HepG2 (cell line): ENCODE results near the gene FAM162A. TPM values are rescaled to one million over a fixed set of nuclear protein-coding genes. Genes with fewer than 3 reads are reported as not detected.

Experiments used
- ADNP ChIP-seq: sonication (generic); formaldehyde crosslinking; IDR thresholded peaks from 2 replicates; pipeline ENCODE4 v1.4.0; 2020; ENCODE audit warnings: missing genetic modification reagents
- ATF7 ChIP-seq, 2 experiments: fragments of 450-650 bp in 1 of 2; sonication (generic) in 1 of 2; formaldehyde crosslinking in 1 of 2; IDR thresholded peaks; 2 replicates each; pipeline versions ENCODE4 v1.4.0 to v1.6.1; 2016 to 2020; ENCODE audit warnings: antibody characterized with exemption in 1 of 2, mild to moderate bottlenecking in 1 of 2, missing genetic modification reagents in 1 of 2
- CHD4 ChIP-seq: fragments of 200-600 bp; sonication (generic); IDR thresholded peaks from 2 replicates; pipeline ENCODE4 v1.7.0; 2017; ENCODE audit warnings: mild to moderate bottlenecking, low read length, borderline replicate concordance
- ESRRA ChIP-seq: sonication (generic); formaldehyde crosslinking; IDR thresholded peaks from 2 replicates; pipeline ENCODE4 v1.5.1; 2020; ENCODE audit warnings: mild to moderate bottlenecking, low read depth, missing genetic modification reagents
- FOXA3 ChIP-seq: IDR thresholded peaks from 2 replicates; pipeline ENCODE4 v1.6.1; 2016; ENCODE audit warnings: missing genetic modification reagents, missing compliant biosample characterization
- FOXJ3 ChIP-seq: sonication (generic); formaldehyde crosslinking; IDR thresholded peaks from 2 replicates; pipeline ENCODE4 v1.4.0; 2020; ENCODE audit warnings: missing genetic modification reagents, mild to moderate bottlenecking, borderline replicate concordance
- GATAD2A ChIP-seq: IDR thresholded peaks from 2 replicates; pipeline ENCODE4 v1.6.1; 2016
- GFI1 ChIP-seq: sonication (generic); formaldehyde crosslinking; IDR thresholded peaks from 2 replicates; pipeline ENCODE4 v1.5.0; 2020; ENCODE audit warnings: missing genetic modification reagents, mild to moderate bottlenecking, borderline replicate concordance
- GZF1 ChIP-seq: sonication (generic); formaldehyde crosslinking; IDR thresholded peaks from 2 replicates; pipeline ENCODE4 v1.5.1; 2020; ENCODE audit warnings: mild to moderate bottlenecking, missing genetic modification reagents
- HNF4G ChIP-seq, 2 experiments: sonication (generic) in 1 of 2; formaldehyde crosslinking in 1 of 2; IDR thresholded peaks; 2 replicates each; pipeline versions ENCODE4 v1.4.0 to v1.6.1; 2011 to 2020; ENCODE audit warnings: borderline replicate concordance in 2 of 2, low read depth in 2 of 2, mild to moderate bottlenecking in 2 of 2, low read length in 1 of 2, missing genetic modification reagents in 1 of 2, moderate library complexity in 1 of 2
- MED1 ChIP-seq: sonication (generic); formaldehyde crosslinking; IDR thresholded peaks from 2 replicates; pipeline ENCODE4 v1.4.0; 2020; ENCODE audit warnings: missing genetic modification reagents
- MIER3 ChIP-seq: IDR thresholded peaks from 2 replicates; pipeline ENCODE4 v1.6.1; 2016; ENCODE audit warnings: missing compliant biosample characterization, borderline replicate concordance
- NCOA1 ChIP-seq: sonication (generic); formaldehyde crosslinking; IDR thresholded peaks from 2 replicates; pipeline ENCODE4 v1.9.0; 2021; ENCODE audit warnings: missing genetic modification reagents
- NCOA2 ChIP-seq: sonication (generic); formaldehyde crosslinking; IDR thresholded peaks from 2 replicates; pipeline ENCODE4 v1.8.0; 2022; ENCODE audit warnings: inconsistent platforms
- NFIC ChIP-seq: IDR thresholded peaks from 2 replicates; pipeline ENCODE4 v1.6.1; 2012; ENCODE audit warnings: mild to moderate bottlenecking, low read length, inconsistent platforms
- NFYC ChIP-seq: IDR thresholded peaks from 2 replicates; pipeline ENCODE4 v1.6.1; 2016; ENCODE audit warnings: missing genetic modification reagents, missing compliant biosample characterization
- NR2F6 ChIP-seq, 2 experiments: IDR thresholded peaks; 2 replicates each; pipeline ENCODE4 v1.6.1; 2016; ENCODE audit warnings: antibody characterized with exemption in 1 of 2, mild to moderate bottlenecking in 1 of 2
- SAP130 ChIP-seq: IDR thresholded peaks from 2 replicates; pipeline ENCODE4 v1.6.1; 2016; ENCODE audit warnings: low read depth
- SIX1 ChIP-seq: sonication (generic); formaldehyde crosslinking; IDR thresholded peaks from 2 replicates; pipeline ENCODE4 v1.4.0; 2020; ENCODE audit warnings: missing genetic modification reagents, borderline replicate concordance
- TBX2 ChIP-seq: sonication (generic); formaldehyde crosslinking; IDR thresholded peaks from 2 replicates; pipeline ENCODE4 v1.5.0; 2020; ENCODE audit warnings: missing genetic modification reagents, mild to moderate bottlenecking, borderline replicate concordance
- TBX3 ChIP-seq: fragments of 450-650 bp; IDR thresholded peaks from 2 replicates; pipeline ENCODE4 v1.6.1; 2017; ENCODE audit warnings: antibody characterized with exemption, mild to moderate bottlenecking, inconsistent platforms, borderline replicate concordance
- XBP1 ChIP-seq: sonication (generic); formaldehyde crosslinking; IDR thresholded peaks from 2 replicates; pipeline ENCODE4 v1.5.0; 2020; ENCODE audit warnings: missing genetic modification reagents
- ZMYM3 ChIP-seq: sonication (generic); formaldehyde crosslinking; IDR thresholded peaks from 2 replicates; pipeline ENCODE4 v1.5.1; 2020; ENCODE audit warnings: mild to moderate bottlenecking, missing genetic modification reagents
- ZNF644 ChIP-seq: IDR thresholded peaks from 2 replicates; pipeline ENCODE4 v1.6.1; 2016; ENCODE audit warnings: low read depth
- ZSCAN25 ChIP-seq: sonication (generic); formaldehyde crosslinking; IDR thresholded peaks from 2 replicates; pipeline ENCODE4 v1.8.0; 2022; ENCODE audit warnings: mild to moderate bottlenecking, missing genetic modification reagents
- polyA plus RNA-seq, 8 experiments: library from polyadenylated mRNA; depleted of rRNA in 3 of 8; stranded (reverse) in 7 of 8; unstranded in 1 of 8; fragments of >200 nt; fragmentation: Illumina TruSeq in 4 of 8; extraction: Trizol in 4 of 8; gene quantifications; 2 replicates each; pipeline versions ENCODE4 v1.2.1 to v1.2.3, GENCODE V29; 2011 to 2016; ENCODE audit warnings: low read depth in 4 of 8, missing spikeins in 1 of 8, mixed read lengths in 1 of 8; ENCODE audit not compliant: insufficient read depth in 1 of 8
- total RNA-seq, 5 experiments: library from RNA; depleted of rRNA; stranded (reverse); fragments of >200 nt; fragmentation: Illumina TruSeq; extraction: Trizol; gene quantifications; 2 replicates each; pipeline ENCODE4 v1.2.3, GENCODE V29; 2016; ENCODE audit warnings: low read depth in 1 of 5
- TF ChIP-seq, protein P1 (sequence below): sonication (generic); formaldehyde crosslinking; IDR thresholded peaks from 2 replicates; pipeline ENCODE4 v1.5.0; 2020; ENCODE audit warnings: mild to moderate bottlenecking, missing genetic modification reagents, borderline replicate concordance
- TF ChIP-seq, protein P2 (sequence below): sonication (generic); formaldehyde crosslinking; IDR thresholded peaks from 2 replicates; pipeline ENCODE4 v1.8.1; 2023; ENCODE audit warnings: mild to moderate bottlenecking, missing genetic modification reagents

The FAM162A gene
- total and polyA plus RNA-seq, 2 of the 13 experiments (the other 11 are each of a cell fraction or from before 2014, with no cell fraction given) = 115 to 155 TPM

DNA sequence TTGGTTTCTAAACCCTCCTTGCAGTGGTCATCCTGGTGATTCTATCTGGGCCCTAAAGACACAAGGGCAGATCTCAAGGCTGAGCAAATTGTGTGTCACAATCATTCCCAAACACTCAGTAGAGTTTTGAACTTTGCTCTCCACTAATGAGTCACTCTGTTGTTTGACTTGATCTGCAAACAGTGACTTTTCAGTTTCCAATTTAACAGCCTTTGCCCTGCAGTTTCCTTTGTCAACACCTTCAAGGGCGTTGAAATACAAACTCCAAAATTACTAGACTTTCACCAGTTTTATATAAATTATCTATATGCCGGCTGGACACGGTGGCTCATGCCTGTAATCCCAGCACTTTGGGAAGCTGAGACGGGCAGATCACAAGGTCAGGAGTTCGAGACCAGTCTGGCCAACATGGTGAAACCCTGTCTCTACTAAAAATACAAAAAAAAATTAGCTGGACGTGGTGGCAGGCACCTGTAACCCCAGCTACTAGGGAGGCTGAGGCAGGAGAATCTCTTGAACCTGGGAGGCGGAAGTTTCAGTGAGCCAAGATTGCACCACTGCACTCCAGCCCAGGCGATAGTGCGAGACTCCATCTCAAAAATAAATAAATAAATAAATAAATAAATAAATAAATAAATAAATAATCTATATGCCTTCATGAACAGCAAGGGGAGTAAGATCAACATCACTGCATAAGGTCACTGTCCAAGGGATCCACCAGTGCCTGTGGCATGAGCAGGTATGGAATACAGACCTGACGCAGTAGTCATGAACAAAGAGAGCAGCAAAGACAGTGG lies 18.2 kb upstream of the FAM162A start (continued):
- TF ChIP-seq TBX3 (peak; percentile 91), SIX1 (CRISPR knock-in tag) (peak; percentile 84; the same call in 1 of the 2 replicates), TBX2 (CRISPR knock-in tag) (peak; percentile 87), MED1 (CRISPR knock-in tag) (peak; percentile 94), GZF1 (CRISPR knock-in tag) (0 out of 2 replicates have a peak, but pooled peaks have one; percentile 33), CHD4 (peak; percentile 66; the same call in 1 of the 2 replicates), ADNP (peak; percentile 42; the same call in 1 of the 2 replicates), GFI1 (CRISPR knock-in tag) (0 out of 2 replicates have a peak, but pooled peaks have one; percentile 39), ESRRA (CRISPR knock-in tag) (peak; percentile 86), MIER3 (CRISPR knock-in tag) (peak; percentile 92; the same call in 1 of the 2 replicates), XBP1 (CRISPR knock-in tag) (0 out of 2 replicates have a peak, but pooled peaks have one; percentile 34), NCOA1 (peak; percentile 79; the same call in 1 of the 2 replicates), ZSCAN25 (CRISPR knock-in tag) (peak; percentile 71; the same call in 1 of the 2 replicates), FOXA3 (peak; percentile 97), FOXJ3 (CRISPR knock-in tag) (peak; percentile 93; the same call in 1 of the 2 replicates), NFIC (peak; percentile 84), NFYC (CRISPR knock-in tag) (peak; percentile 24; the same call in 1 of the 2 replicates), SAP130 (CRISPR knock-in tag) (peak; percentile 74; the same call in 1 of the 2 replicates), HNF4G (IDR thresholded peaks at IDR 0.05; ENCODE audit: borderline replicate concordance, low read depth, low read length) (peak; percentile 97), HNF4G (CRISPR knock-in tag; IDR thresholded peaks at IDR 0.05; ENCODE audit: borderline replicate concordance, low read depth) (peak; percentile 96), ZNF644 (CRISPR knock-in tag) (peak; percentile 54; the same call in 1 of the 2 replicates), NCOA2 (CRISPR knock-in tag) (peak; percentile 98), ZMYM3 (CRISPR knock-in tag) (peak; percentile 80; the same call in 1 of the 2 replicates), GATAD2A (CRISPR knock-in tag) (peak; percentile 100), ATF7 (IDR thresholded peaks at IDR 0.05) (peak; percentile 37), ATF7 (CRISPR knock-in tag; IDR thresholded peaks at IDR 0.05) (peak; percentile 67; the same call in 1 of the 2 replicates), NR2F6 (IDR thresholded peaks at IDR 0.05) (peak; percentile 83), NR2F6 (CRISPR knock-in tag; IDR thresholded peaks at IDR 0.05) (peak; percentile 86)
- TF ChIP-seq, protein P1, sequence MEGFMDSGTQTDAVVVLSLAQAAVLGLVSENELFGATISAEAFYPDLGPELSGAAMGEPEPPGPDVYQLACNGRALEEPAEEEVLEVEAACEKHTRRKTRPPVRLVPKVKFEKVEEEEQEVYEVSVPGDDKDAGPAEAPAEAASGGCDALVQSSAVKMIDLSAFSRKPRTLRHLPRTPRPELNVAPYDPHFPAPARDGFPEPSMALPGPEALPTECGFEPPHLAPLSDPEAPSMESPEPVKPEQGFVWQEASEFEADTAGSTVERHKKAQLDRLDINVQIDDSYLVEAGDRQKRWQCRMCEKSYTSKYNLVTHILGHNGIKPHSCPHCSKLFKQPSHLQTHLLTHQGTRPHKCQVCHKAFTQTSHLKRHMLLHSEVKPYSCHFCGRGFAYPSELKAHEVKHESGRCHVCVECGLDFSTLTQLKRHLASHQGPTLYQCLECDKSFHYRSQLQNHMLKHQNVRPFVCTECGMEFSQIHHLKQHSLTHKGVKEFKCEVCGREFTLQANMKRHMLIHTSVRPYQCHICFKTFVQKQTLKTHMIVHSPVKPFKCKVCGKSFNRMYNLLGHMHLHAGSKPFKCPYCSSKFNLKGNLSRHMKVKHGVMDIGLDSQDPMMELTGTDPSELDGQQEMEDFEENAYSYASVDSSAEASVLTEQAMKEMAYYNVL = peak; percentile 80
- TF ChIP-seq, protein P2, sequence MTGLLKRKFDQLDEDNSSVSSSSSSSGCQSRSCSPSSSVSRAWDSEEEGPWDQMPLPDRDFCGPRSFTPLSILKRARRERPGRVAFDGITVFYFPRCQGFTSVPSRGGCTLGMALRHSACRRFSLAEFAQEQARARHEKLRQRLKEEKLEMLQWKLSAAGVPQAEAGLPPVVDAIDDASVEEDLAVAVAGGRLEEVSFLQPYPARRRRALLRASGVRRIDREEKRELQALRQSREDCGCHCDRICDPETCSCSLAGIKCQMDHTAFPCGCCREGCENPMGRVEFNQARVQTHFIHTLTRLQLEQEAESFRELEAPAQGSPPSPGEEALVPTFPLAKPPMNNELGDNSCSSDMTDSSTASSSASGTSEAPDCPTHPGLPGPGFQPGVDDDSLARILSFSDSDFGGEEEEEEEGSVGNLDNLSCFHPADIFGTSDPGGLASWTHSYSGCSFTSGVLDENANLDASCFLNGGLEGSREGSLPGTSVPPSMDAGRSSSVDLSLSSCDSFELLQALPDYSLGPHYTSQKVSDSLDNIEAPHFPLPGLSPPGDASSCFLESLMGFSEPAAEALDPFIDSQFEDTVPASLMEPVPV = peak; percentile 25; the same call in 1 of the 2 replicates
